Ishikawa (cell line): ENCODE results near the gene RUFY2.

Source experiments
- CEBPB ChIP-seq: IDR thresholded peaks from 2 replicates; pipeline ENCODE4 v1.6.1; 2012
- CREB1 ChIP-seq: IDR thresholded peaks from 2 replicates; pipeline ENCODE4 v1.6.1; 2012; ENCODE audit warnings: low read depth
- EGR1 ChIP-seq: IDR thresholded peaks from 2 replicates; pipeline ENCODE4 v1.6.1; 2012
- EP300 ChIP-seq: IDR thresholded peaks from 2 replicates; pipeline ENCODE4 v1.6.1; 2012; ENCODE audit warnings: borderline replicate concordance
- FOXM1 ChIP-seq: IDR thresholded peaks from 2 replicates; pipeline ENCODE4 v1.6.1; 2012; ENCODE audit warnings: low read depth, borderline replicate concordance
- NFIC ChIP-seq: IDR thresholded peaks from 2 replicates; pipeline ENCODE4 v1.6.1; 2012
- RAD21 ChIP-seq: IDR thresholded peaks from 2 replicates; pipeline ENCODE4 v1.6.1; 2012; ENCODE audit warnings: low read depth
- TAF1 ChIP-seq: IDR thresholded peaks from 2 replicates; pipeline ENCODE4 v1.6.1; 2012; ENCODE audit warnings: low read depth, mild to moderate bottlenecking
- TCF12 ChIP-seq: IDR thresholded peaks from 2 replicates; pipeline ENCODE4 v1.6.1; 2012; ENCODE audit warnings: low read depth
- TEAD4 ChIP-seq: IDR thresholded peaks from 2 replicates; pipeline ENCODE4 v1.6.1; 2012
- YY1 ChIP-seq: IDR thresholded peaks from 2 replicates; pipeline ENCODE4 v1.6.1; 2012; ENCODE audit warnings: low read depth
- ZBTB7A ChIP-seq: IDR thresholded peaks from 2 replicates; pipeline ENCODE4 v1.6.1; 2012; ENCODE audit warnings: low read depth
- TF ChIP-seq, protein P1 (sequence below): IDR thresholded peaks from 2 replicates; pipeline ENCODE4 v1.6.1; 2012
- TF ChIP-seq, protein P2 (sequence below): IDR thresholded peaks from 2 replicates; pipeline ENCODE4 v1.6.1; 2012
- TF ChIP-seq, protein P3 (sequence below): IDR thresholded peaks from 2 replicates; pipeline ENCODE4 v1.6.1; 2012; ENCODE audit warnings: low read depth, mild to moderate bottlenecking

RUFY2 gene

DNA sequence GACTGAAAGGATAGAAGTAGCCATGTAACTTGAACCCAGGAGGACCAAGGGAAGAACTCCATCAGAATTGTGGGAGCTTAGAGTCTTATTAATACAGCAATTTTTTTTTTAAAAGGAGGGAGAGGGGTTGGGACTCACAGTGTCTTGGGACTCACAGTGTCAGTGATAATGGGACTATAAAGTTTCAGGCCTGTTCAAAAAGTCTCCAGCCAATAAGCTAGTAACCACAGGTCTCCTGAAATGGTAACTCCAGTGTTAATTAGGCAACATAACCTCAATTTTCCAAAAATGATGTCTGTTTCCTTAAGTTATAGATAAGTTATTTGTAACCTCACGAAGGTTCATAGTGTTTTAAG, 77.6 kb downstream of the RUFY2 start:
- TF ChIP-seq NFIC (no peak), TEAD4 (no peak), CREB1 (no peak), TAF1 (no peak), RAD21 (no peak), CEBPB (no peak), EP300 (no peak), ZBTB7A (no peak), EGR1 (no peak)
- TF ChIP-seq, protein P1, sequence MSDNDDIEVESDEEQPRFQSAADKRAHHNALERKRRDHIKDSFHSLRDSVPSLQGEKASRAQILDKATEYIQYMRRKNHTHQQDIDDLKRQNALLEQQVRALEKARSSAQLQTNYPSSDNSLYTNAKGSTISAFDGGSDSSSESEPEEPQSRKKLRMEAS = no peak
- TF ChIP-seq, protein P2, sequence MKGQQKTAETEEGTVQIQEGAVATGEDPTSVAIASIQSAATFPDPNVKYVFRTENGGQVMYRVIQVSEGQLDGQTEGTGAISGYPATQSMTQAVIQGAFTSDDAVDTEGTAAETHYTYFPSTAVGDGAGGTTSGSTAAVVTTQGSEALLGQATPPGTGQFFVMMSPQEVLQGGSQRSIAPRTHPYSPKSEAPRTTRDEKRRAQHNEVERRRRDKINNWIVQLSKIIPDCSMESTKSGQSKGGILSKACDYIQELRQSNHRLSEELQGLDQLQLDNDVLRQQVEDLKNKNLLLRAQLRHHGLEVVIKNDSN = no peak

DNA sequence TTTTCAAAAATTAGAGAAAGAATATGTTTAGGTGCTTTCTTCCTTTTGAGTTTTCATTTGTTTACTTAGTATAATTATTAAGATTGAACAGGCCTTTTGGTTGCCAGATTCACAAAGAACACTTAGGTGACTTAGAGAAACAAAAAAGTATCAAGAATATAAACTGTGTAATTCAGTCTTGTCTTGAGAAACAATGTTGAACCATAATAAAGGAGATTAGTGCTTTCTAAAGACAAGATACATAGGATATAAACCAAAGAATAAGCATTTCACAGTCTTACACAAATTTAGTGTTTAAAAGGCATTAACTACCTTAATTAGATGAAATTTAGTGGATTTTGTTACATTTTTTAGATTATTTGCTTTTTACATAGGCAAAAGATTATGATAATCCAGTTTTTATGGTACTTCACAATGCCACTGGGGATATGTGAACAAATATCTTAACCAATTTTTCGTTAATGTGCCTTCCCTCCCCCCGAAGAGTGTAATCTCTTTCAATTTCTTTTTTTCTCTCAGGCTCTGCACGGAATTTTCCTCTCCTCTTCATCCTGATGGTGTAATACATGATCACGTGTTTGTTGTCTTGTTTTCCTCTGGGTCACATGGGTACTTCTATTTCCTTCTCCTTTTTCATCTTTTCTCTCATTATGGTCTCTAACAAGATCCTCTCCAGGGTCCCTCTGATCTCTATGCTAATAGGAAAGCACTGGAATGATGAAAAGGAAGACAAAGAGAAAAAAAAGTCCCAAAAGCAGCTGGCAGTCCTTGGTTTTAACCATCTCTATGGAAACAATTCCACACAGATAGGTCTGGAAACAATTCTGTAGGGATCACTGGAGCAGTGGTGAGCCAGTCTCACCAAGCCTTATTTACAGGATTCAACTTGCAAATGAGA, 78.9 kb downstream of the RUFY2 start:
- TF ChIP-seq, protein P1 = no peak
- no peak for TF ChIP-seq EGR1
- peak; percentile 19; the same call in 1 of the 2 replicates for TF ChIP-seq CEBPB
- no peak for TF ChIP-seq YY1
- no peak for TF ChIP-seq TAF1
- TF ChIP-seq TCF12 = no peak
- TF ChIP-seq EP300 = no peak
- TF ChIP-seq, protein P2 = peak; percentile 83

GRCh38 chr10:68318331-68319059, 88.6 kb downstream of the RUFY2 start:
- TF ChIP-seq CEBPB = no peak
- TF ChIP-seq FOXM1 = no peak
- TF ChIP-seq TEAD4 = no peak
- no peak for TF ChIP-seq CREB1
- TF ChIP-seq, protein P2 = no peak
- TF ChIP-seq, protein P3, sequence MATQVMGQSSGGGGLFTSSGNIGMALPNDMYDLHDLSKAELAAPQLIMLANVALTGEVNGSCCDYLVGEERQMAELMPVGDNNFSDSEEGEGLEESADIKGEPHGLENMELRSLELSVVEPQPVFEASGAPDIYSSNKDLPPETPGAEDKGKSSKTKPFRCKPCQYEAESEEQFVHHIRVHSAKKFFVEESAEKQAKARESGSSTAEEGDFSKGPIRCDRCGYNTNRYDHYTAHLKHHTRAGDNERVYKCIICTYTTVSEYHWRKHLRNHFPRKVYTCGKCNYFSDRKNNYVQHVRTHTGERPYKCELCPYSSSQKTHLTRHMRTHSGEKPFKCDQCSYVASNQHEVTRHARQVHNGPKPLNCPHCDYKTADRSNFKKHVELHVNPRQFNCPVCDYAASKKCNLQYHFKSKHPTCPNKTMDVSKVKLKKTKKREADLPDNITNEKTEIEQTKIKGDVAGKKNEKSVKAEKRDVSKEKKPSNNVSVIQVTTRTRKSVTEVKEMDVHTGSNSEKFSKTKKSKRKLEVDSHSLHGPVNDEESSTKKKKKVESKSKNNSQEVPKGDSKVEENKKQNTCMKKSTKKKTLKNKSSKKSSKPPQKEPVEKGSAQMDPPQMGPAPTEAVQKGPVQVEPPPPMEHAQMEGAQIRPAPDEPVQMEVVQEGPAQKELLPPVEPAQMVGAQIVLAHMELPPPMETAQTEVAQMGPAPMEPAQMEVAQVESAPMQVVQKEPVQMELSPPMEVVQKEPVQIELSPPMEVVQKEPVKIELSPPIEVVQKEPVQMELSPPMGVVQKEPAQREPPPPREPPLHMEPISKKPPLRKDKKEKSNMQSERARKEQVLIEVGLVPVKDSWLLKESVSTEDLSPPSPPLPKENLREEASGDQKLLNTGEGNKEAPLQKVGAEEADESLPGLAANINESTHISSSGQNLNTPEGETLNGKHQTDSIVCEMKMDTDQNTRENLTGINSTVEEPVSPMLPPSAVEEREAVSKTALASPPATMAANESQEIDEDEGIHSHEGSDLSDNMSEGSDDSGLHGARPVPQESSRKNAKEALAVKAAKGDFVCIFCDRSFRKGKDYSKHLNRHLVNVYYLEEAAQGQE = no peak
- no peak for TF ChIP-seq EGR1
- no peak for TF ChIP-seq EP300
- TF ChIP-seq ZBTB7A = no peak
- no peak for TF ChIP-seq TCF12
- TF ChIP-seq NFIC = no peak
- TF ChIP-seq YY1 = no peak

GRCh38 chr10:68315582-68315981, 91.5 kb downstream of the RUFY2 start:
- TF ChIP-seq FOXM1 (no peak), EP300 (no peak), YY1 (no peak), TAF1 (no peak), TEAD4 (no peak), CEBPB (no peak), EGR1 (no peak), CREB1 (no peak), ZBTB7A (no peak), NFIC (no peak), TCF12 (no peak), RAD21 (no peak)
- TF ChIP-seq, protein P3 = no peak
- TF ChIP-seq, protein P1 = no peak
- TF ChIP-seq, protein P2 = no peak
